ENCODE measurements around the gene KASH5.
"Not testable (repeated sequence)": the region's sequence is repeated elsewhere in the genome, so short reads cannot be mapped to it uniquely, and the experiment has no call there.

The KASH5 gene

GRCh38 chr19:49364083-49364737 lies 23.8 kb upstream of the KASH5 start:
- H3K36me3 ChIP-seq (replicated peaks; ENCODE audit: low read depth, low read length): no peaks in the 10 kb centered on the region
- no peaks in the 10 kb centered on the region for H3K27me3 ChIP-seq (ENCODE audit: low read depth, low read length)
- H4K20me1 ChIP-seq (ENCODE audit: insufficient read depth, low read length): no peaks in the 10 kb centered on the region
- TF ChIP-seq EZH2phosphoT487 (IDR thresholded peaks at IDR 0.05; ENCODE audit: low read depth) (no peak), CTCF (IDR thresholded peaks at IDR 0.05; ENCODE audit: low read depth, low read length) (no peak)
- peaks cover 40% of the 10 kb centered on the region for H3K4me1 ChIP-seq (ENCODE audit: low read length)
- H3K9ac ChIP-seq (ENCODE audit: low read length): no peak overlapping the region
- H3K4me3 ChIP-seq (ENCODE audit: low read length): no peak overlapping the region
- H3K79me2 ChIP-seq (ENCODE audit: low read length): no peaks in the 10 kb centered on the region
- no peak overlapping the region for H2AFZ ChIP-seq (ENCODE audit: low read depth, low read length)
- peaks cover 5% of the 10 kb centered on the region for H3K9me3 ChIP-seq (ENCODE audit: insufficient read depth, low read length)
- H3K4me2 ChIP-seq (ENCODE audit: low read length): no peak overlapping the region; the same call in 1 of the 2 replicates
- H3K27ac ChIP-seq (ENCODE audit: low read length): no peak overlapping the region

GRCh38 chr19:49366110-49366509 lies 21.9 kb upstream of the KASH5 start:
- H3K27ac ChIP-seq (ENCODE audit: low read length): no peak overlapping the region
- no peaks in the 10 kb centered on the region for H3K27me3 ChIP-seq (ENCODE audit: low read depth, low read length)

GRCh38 chr19:49368711-49369358 lies 19.2 kb upstream of the KASH5 start:
- H4K20me1 ChIP-seq (ENCODE audit: insufficient read depth, low read length): no peaks in the 10 kb centered on the region
- peaks cover 15% of the 10 kb centered on the region for H3K36me3 ChIP-seq (replicated peaks; ENCODE audit: low read depth, low read length)
- no peaks in the 10 kb centered on the region for H3K79me2 ChIP-seq (ENCODE audit: low read length)
- peaks cover 17% of the 10 kb centered on the region for H3K9me3 ChIP-seq (ENCODE audit: insufficient read depth, low read length)
- H3K4me2 ChIP-seq (ENCODE audit: low read length): no peak overlapping the region
- H3K27me3 ChIP-seq (ENCODE audit: low read depth, low read length): 0 out of 2 replicates have a peak, but pooled peaks cover 4% of the 10 kb centered on the region
- H3K27ac ChIP-seq (ENCODE audit: low read length): no peak overlapping the region
- no peak for TF ChIP-seq EZH2phosphoT487 (IDR thresholded peaks at IDR 0.05; ENCODE audit: low read depth)
- TF ChIP-seq CTCF (IDR thresholded peaks at IDR 0.05; ENCODE audit: low read depth, low read length): no peak
- peaks cover 10% of the 10 kb centered on the region for H3K4me1 ChIP-seq (ENCODE audit: low read length)
- no peak overlapping the region for H3K9ac ChIP-seq (ENCODE audit: low read length)
- H2AFZ ChIP-seq (ENCODE audit: low read depth, low read length): no peak overlapping the region
- no peak overlapping the region for H3K4me3 ChIP-seq (ENCODE audit: low read length)

More at GRCh38 chr19:49366110-49366509, 21.9 kb upstream of the KASH5 start:
- Histone ChIP-seq H3K36me3 (replicated peaks; ENCODE audit: low read depth, low read length) (peaks cover 15% of the 10 kb centered on the region), H3K9me3 (ENCODE audit: insufficient read depth, low read length) (peaks cover 17% of the 10 kb centered on the region), H4K20me1 (ENCODE audit: insufficient read depth, low read length) (no peaks in the 10 kb centered on the region), H3K4me2 (ENCODE audit: low read length) (no peak overlapping the region), H3K4me3 (ENCODE audit: low read length) (no peak overlapping the region), H3K79me2 (ENCODE audit: low read length) (no peaks in the 10 kb centered on the region), H3K9ac (ENCODE audit: low read length) (no peak overlapping the region), H2AFZ (ENCODE audit: low read depth, low read length) (no peak overlapping the region), H3K4me1 (ENCODE audit: low read length) (peaks cover 22% of the 10 kb centered on the region)
- TF ChIP-seq CTCF (IDR thresholded peaks at IDR 0.05; ENCODE audit: low read depth, low read length): no peak
- no peak for TF ChIP-seq EZH2phosphoT487 (IDR thresholded peaks at IDR 0.05; ENCODE audit: low read depth)

- Histone ChIP-seq H3K27me3 (ENCODE audit: low read depth, low read length) (peaks cover 4% of the 10 kb centered on the region; the same call in 1 of the 2 replicates), H3K9ac (ENCODE audit: low read length) (no peak overlapping the region), H4K20me1 (ENCODE audit: insufficient read depth, low read length) (no peaks in the 10 kb centered on the region), H3K4me2 (ENCODE audit: low read length) (no peak overlapping the region), H3K4me3 (ENCODE audit: low read length) (no peak overlapping the region), H2AFZ (ENCODE audit: low read depth, low read length) (no peak overlapping the region), H3K79me2 (ENCODE audit: low read length) (no peaks in the 10 kb centered on the region), H3K9me3 (ENCODE audit: insufficient read depth, low read length) (peaks cover 17% of the 10 kb centered on the region), H3K4me1 (ENCODE audit: low read length) (peaks cover 3% of the 10 kb centered on the region), H3K27ac (ENCODE audit: low read length) (no peak overlapping the region), H3K36me3 (replicated peaks; ENCODE audit: low read depth, low read length) (peaks cover 15% of the 10 kb centered on the region)
- TF ChIP-seq CTCF (IDR thresholded peaks at IDR 0.05; ENCODE audit: low read depth, low read length) (no peak), EZH2phosphoT487 (IDR thresholded peaks at IDR 0.05; ENCODE audit: low read depth) (no peak)
Measured at GRCh38 chr19:49371184-49371583, 16.9 kb upstream of the KASH5 start.

GRCh38 chr19:49373174-49373573 lies 14.9 kb upstream of the KASH5 start:
- H3K4me2 ChIP-seq (ENCODE audit: low read length); H3K9ac ChIP-seq (ENCODE audit: low read length): not testable (repeated sequence)

More at GRCh38 chr19:49373174-49373573, 14.9 kb upstream of the KASH5 start:
- H3K79me2 ChIP-seq (ENCODE audit: low read length); H2AFZ ChIP-seq (ENCODE audit: low read depth, low read length); H3K27me3 ChIP-seq (ENCODE audit: low read depth, low read length); H3K27ac ChIP-seq (ENCODE audit: low read length); H3K4me1 ChIP-seq (ENCODE audit: low read length); H4K20me1 ChIP-seq (ENCODE audit: insufficient read depth, low read length); H3K4me3 ChIP-seq (ENCODE audit: low read length): not testable (repeated sequence)
- Histone ChIP-seq H3K9me3 (ENCODE audit: insufficient read depth, low read length) (peaks cover 17% of the 10 kb centered on the region), H3K36me3 (replicated peaks; ENCODE audit: low read depth, low read length) (peaks cover 15% of the 10 kb centered on the region)
